ENCODE results near the gene ITGA5.

Gene ITGA5

DNA sequence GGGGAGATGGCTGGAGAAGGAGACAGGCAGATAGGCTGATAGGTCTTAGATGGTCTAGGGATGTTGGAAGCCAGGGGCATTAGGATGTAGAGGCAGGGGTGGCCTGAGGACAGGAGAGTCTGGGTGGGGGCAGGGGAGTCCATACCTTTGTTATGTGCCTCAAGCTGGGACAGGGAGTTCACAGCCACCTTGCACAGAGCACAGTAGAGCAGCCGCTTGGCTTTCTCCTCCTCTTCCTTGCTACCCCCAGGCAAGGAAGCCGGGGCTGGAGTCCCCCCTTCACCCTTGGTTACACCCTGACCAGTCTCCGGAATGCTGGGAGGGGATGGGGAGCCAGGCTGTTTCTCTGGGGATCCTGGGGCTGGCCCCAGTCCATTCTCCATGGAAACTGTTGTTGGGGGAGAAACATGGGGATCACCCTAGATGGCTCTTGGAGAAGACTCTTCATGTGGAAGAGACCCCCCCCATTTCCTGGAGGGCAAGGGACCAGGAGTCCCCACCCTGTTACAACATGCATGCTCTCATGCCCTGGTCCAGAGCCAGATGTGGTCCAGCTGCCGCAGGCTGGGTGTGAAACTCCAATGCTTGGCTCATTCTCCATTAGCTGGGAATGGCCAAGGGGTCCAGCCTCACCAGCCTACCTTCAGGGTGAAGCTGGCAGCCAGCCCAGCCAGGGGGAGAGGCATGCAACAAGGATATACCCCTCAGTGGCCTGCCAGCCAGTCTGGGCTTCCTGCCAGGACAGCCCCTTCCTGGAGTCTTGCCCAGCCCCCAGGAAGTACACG, 47.5 kb downstream of the ITGA5 start:
- H3K4me2 ChIP-seq (ENCODE audit: low read length), result no peak overlapping the region
- H3K4me3 ChIP-seq (ENCODE audit: low read length), result no peak overlapping the region
- no peak for TF ChIP-seq CTCF (IDR thresholded peaks at IDR 0.05; ENCODE audit: low read depth, low read length)
- TF ChIP-seq EZH2phosphoT487 (IDR thresholded peaks at IDR 0.05; ENCODE audit: low read depth), result no peak
- no peaks in the 10 kb centered on the region for H3K36me3 ChIP-seq (replicated peaks; ENCODE audit: low read depth, low read length)
- H4K20me1 ChIP-seq (ENCODE audit: insufficient read depth, low read length), result no peaks in the 10 kb centered on the region
- H3K4me1 ChIP-seq (ENCODE audit: low read length), result peaks cover 13% of the 10 kb centered on the region
- no peak overlapping the region for H2AFZ ChIP-seq (ENCODE audit: low read depth, low read length)
- no peak overlapping the region for H3K27ac ChIP-seq (ENCODE audit: low read length)
- H3K9ac ChIP-seq (ENCODE audit: low read length), result no peak overlapping the region
- H3K9me3 ChIP-seq (ENCODE audit: insufficient read depth, low read length), result no peaks in the 10 kb centered on the region
- no peaks in the 10 kb centered on the region for H3K79me2 ChIP-seq (ENCODE audit: low read length)
- no peaks in the 10 kb centered on the region for H3K27me3 ChIP-seq (ENCODE audit: low read depth, low read length)

GRCh38 chr12:54370171-54370730, 48.8 kb downstream of the ITGA5 start:
- Histone ChIP-seq H3K4me3 (ENCODE audit: low read length) (no peak overlapping the region), H3K36me3 (replicated peaks; ENCODE audit: low read depth, low read length) (no peaks in the 10 kb centered on the region), H3K79me2 (ENCODE audit: low read length) (no peaks in the 10 kb centered on the region), H3K9me3 (ENCODE audit: insufficient read depth, low read length) (no peaks in the 10 kb centered on the region), H3K27me3 (ENCODE audit: low read depth, low read length) (no peaks in the 10 kb centered on the region), H4K20me1 (ENCODE audit: insufficient read depth, low read length) (no peaks in the 10 kb centered on the region), H3K4me1 (ENCODE audit: low read length) (peaks cover 13% of the 10 kb centered on the region), H3K27ac (ENCODE audit: low read length) (no peak overlapping the region), H2AFZ (ENCODE audit: low read depth, low read length) (no peak overlapping the region), H3K9ac (ENCODE audit: low read length) (no peak overlapping the region), H3K4me2 (ENCODE audit: low read length) (no peak overlapping the region)
- TF ChIP-seq EZH2phosphoT487 (IDR thresholded peaks at IDR 0.05; ENCODE audit: low read depth) (no peak), CTCF (IDR thresholded peaks at IDR 0.05; ENCODE audit: low read depth, low read length) (no peak)

- H3K79me2 ChIP-seq (ENCODE audit: low read length), result no peaks in the 10 kb centered on the region
- TF ChIP-seq CTCF (IDR thresholded peaks at IDR 0.05; ENCODE audit: low read depth, low read length), result no peak
- no peak for TF ChIP-seq EZH2phosphoT487 (IDR thresholded peaks at IDR 0.05; ENCODE audit: low read depth)
- H4K20me1 ChIP-seq (ENCODE audit: insufficient read depth, low read length), result no peaks in the 10 kb centered on the region
- H3K4me2 ChIP-seq (ENCODE audit: low read length), result no peak overlapping the region
- no peaks in the 10 kb centered on the region for H3K9me3 ChIP-seq (ENCODE audit: insufficient read depth, low read length)
- H3K27me3 ChIP-seq (ENCODE audit: low read depth, low read length), result no peaks in the 10 kb centered on the region
- peaks cover 18% of the 10 kb centered on the region for H3K4me1 ChIP-seq (ENCODE audit: low read length)
- H3K4me3 ChIP-seq (ENCODE audit: low read length), result no peak overlapping the region
- H2AFZ ChIP-seq (ENCODE audit: low read depth, low read length), result no peak overlapping the region
- no peaks in the 10 kb centered on the region for H3K36me3 ChIP-seq (replicated peaks; ENCODE audit: low read depth, low read length)
- H3K27ac ChIP-seq (ENCODE audit: low read length), result no peak overlapping the region
- H3K9ac ChIP-seq (ENCODE audit: low read length), result no peak overlapping the region
Observed at GRCh38 chr12:54369597-54370131, 49.4 kb downstream of the ITGA5 start.
